Body of pancreas (tissue), 4 donors: Measurements from ENCODE around the gene LRP10. TPM values are rescaled to one million over a fixed set of nuclear protein-coding genes. Genes with fewer than 3 reads are reported as not detected.

ENCODE experiments used
- ATAC-seq: fragments of 150-250 bp; one replicate; pipeline ENCODE4 v1.9.1; 2016
- DNase-seq, 4 donors: peaks; one replicate each; pipeline ENCODE4 v3.0.0-alpha.2; 2019
- H3K27ac ChIP-seq, 4 donors: fragments of 200-600 bp; sonication (generic); 1 replicate in 3 of 4; 2 replicates in 1 of 4; pipeline versions ENCODE4 v1.5.1 to v1.6.1; 2016 to 2019; ENCODE audit warnings: mild to moderate bottlenecking in 1 of 4, mixed read lengths in 1 of 4, moderate library complexity in 1 of 4
- H3K27me3 ChIP-seq, 2 donors: fragments of 200-600 bp; sonication (generic); one replicate each; pipeline ENCODE4 v1.6.0; 2016; ENCODE audit warnings: mild to moderate bottlenecking in 1 of 2
- H3K36me3 ChIP-seq, 2 donors: fragments of 200-600 bp; sonication (generic); replicated peaks in 1 of 2; 2 replicates each; pipeline ENCODE4 v1.5.1; 2016; ENCODE audit warnings: low read depth in 2 of 2; ENCODE audit not compliant: insufficient read depth in 1 of 2
- H3K4me1 ChIP-seq: fragments of 200-600 bp; sonication (generic); one replicate; pipeline ENCODE4 v1.6.0; 2016
- H3K4me3 ChIP-seq, 2 donors: fragments of 200-600 bp; sonication (generic); 1 replicate in 1 of 2; 2 replicates in 1 of 2; pipeline ENCODE4 v1.5.1; 2016 to 2019
- H3K9me3 ChIP-seq, 3 donors: fragments of 200-600 bp; sonication (generic); 1 replicate in 2 of 3; 2 replicates in 1 of 3; pipeline ENCODE4 v1.5.1; 2016
- POLR2A ChIP-seq, 3 donors: fragments of 450-650 bp; IDR thresholded peaks; one replicate each; pipeline ENCODE4 v1.6.1; 2016; ENCODE audit warnings: antibody characterized with exemption in 3 of 3, mild to moderate bottlenecking in 2 of 3
- WGBS, 2 donors: methylation state at CpG; one replicate each; pipeline ENCODE4 v1.1.5; 2017; 5-methylcytosine and 5-hydroxymethylcytosine counted together
- intact Hi-C: fragments of 100-400 bp; cut with DNase I; formaldehyde crosslinking; loops from one replicate; pipeline ENCODE4 v1.15.1; 2023
- total RNA-seq, 2 donors: library from RNA; depleted of rRNA; stranded (reverse); fragments of >200 nt; gene quantifications; one replicate each; pipeline ENCODE4 v1.1.0, GENCODE V29; 2016
- TF ChIP-seq, protein P1 (sequence below), 7 experiments: fragments of 450-650 bp in 4 of 7; fragments of 200-600 bp in 3 of 7; sonication (generic) in 3 of 7; IDR thresholded peaks; one replicate each; pipeline ENCODE4 v1.5.1; 2016 to 2019; ENCODE audit warnings: antibody characterized with exemption in 7 of 7

The LRP10 gene
- total RNA-seq, 2 donors from 2014 or later = 47.8 to 83.0 TPM

DNA sequence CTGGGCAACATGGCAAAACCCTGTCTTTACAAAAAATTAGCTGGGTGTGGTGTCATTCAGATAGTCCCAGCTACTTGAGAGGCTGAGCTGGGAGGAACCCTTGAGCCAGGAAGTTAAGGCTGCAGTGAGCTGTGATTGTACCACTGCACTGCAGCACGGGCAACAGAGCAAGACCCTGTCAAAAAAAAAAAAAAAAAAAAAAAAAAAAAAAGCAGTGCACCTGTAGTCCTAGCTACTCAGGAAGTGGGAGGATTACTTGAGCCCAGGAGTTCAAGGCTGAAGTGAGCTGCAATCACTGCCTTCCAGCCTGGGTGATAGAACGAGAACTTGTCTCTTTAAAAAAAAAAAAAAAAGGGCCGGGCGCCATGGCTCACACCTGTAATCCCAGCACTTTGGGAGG lies 17.1 kb downstream of the LRP10 start:
- Histone ChIP-seq H3K27ac (no peak overlapping the region), H3K4me3 (no peak overlapping the region), H3K27me3 (no peaks in the 10 kb centered on the region), H3K36me3 (no peaks in the 10 kb centered on the region), H3K4me1 (peaks cover 22% of the 10 kb centered on the region), H3K9me3 (no peaks in the 10 kb centered on the region)
- DNase-seq (no peak), ATAC-seq (no peak)
- intact Hi-C loops = no loop called here
- WGBS, 2 donors = 60 to 76% methylated on average over 3 to 4 of the region's 4 CpGs
- no peak for TF ChIP-seq POLR2A (IDR thresholded peaks at IDR 0.05)
- TF ChIP-seq, protein P1, sequence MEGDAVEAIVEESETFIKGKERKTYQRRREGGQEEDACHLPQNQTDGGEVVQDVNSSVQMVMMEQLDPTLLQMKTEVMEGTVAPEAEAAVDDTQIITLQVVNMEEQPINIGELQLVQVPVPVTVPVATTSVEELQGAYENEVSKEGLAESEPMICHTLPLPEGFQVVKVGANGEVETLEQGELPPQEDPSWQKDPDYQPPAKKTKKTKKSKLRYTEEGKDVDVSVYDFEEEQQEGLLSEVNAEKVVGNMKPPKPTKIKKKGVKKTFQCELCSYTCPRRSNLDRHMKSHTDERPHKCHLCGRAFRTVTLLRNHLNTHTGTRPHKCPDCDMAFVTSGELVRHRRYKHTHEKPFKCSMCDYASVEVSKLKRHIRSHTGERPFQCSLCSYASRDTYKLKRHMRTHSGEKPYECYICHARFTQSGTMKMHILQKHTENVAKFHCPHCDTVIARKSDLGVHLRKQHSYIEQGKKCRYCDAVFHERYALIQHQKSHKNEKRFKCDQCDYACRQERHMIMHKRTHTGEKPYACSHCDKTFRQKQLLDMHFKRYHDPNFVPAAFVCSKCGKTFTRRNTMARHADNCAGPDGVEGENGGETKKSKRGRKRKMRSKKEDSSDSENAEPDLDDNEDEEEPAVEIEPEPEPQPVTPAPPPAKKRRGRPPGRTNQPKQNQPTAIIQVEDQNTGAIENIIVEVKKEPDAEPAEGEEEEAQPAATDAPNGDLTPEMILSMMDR (IDR thresholded peaks at IDR 0.05) = no peak

DNA sequence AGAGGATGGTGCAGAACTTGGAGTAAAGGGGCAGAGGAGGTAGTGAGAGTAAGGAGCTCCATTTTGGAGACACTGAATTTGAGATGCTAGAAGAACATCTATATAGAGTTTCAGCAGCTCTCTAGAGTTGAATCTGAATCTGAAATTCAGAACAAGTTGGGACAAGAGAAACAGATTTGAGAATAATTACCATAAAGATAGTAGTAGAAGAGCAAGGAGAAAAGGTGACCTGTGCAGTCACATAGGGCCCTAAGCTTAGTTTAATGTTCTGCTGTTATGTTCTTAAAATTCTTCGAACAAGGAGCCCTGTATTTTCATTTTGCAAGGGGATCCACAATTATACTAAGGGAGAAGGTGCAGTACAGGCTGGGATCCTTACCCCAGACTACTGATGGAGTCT lies 18.9 kb downstream of the LRP10 start:
- no peak for ATAC-seq
- no peak overlapping the region for H3K27ac ChIP-seq
- intact Hi-C loops = no loop called here

DNA sequence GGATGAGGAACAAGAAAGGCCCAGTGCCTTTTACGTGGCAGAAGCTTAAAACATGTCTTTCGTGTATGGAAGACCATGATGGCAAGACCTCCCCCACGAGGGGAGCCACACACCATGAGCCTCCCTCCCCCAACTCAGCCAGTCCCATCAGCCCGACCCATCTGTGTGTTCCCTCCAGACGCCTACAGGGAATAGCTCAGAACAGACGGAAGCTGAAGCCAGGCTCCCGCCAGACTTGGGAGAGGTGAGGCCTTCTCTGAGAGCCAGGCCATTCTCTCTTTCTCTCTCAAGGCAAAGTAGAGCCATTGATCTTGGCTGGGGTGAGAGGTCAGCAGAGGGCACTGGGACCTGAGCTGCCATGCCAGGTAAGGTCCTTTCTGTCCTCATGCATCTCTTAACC lies 20.9 kb downstream of the LRP10 start:
- Histone ChIP-seq H3K27ac (no peak overlapping the region), H3K36me3 (no peaks in the 10 kb centered on the region), H3K4me3 (no peak overlapping the region), H3K27me3 (no peaks in the 10 kb centered on the region), H3K4me1 (peaks cover 8% of the 10 kb centered on the region), H3K9me3 (no peaks in the 10 kb centered on the region)
- TF ChIP-seq, protein P1 (IDR thresholded peaks at IDR 0.05) = no peak
- no peak for TF ChIP-seq POLR2A (IDR thresholded peaks at IDR 0.05)
- WGBS, 2 donors = 87 to 88% methylated on average over 7 of the region's 7 CpGs
- DNase-seq (no peak), ATAC-seq (no peak)
- intact Hi-C loops = no loop called here

More for the DNA sequence above, 18.9 kb downstream of the LRP10 start:
- TF ChIP-seq, protein P1 (IDR thresholded peaks at IDR 0.05) = no peak
- no peak for TF ChIP-seq POLR2A (IDR thresholded peaks at IDR 0.05)
- WGBS, 2 donors = 58 to 68% methylated on average over 1 of the region's 1 CpG
- peaks cover 21% of the 10 kb centered on the region for H3K4me1 ChIP-seq
- no peaks in the 10 kb centered on the region for H3K27me3 ChIP-seq
- H3K4me3 ChIP-seq = no peak overlapping the region
- H3K36me3 ChIP-seq = no peaks in the 10 kb centered on the region
- no peak for DNase-seq
- no peaks in the 10 kb centered on the region for H3K9me3 ChIP-seq

DNA sequence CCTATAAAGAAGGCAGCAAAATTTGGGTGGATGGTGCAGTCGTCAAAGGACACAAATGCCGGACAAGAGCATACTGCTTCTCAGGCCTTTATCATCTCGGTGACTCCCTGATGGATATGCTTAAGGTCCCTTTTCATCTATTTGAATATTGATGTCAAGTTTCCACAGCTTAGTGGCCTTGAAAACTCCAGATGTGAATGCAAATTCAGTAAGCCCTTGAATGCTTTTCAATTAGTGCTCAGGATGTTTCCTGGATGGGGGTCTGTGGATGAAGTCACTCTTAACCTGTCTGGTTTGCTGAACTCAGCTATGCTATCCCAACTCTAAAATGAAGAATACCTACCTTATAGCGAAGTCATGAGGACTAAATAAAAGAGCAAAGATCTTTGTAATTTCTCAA lies 22.2 kb downstream of the LRP10 start:
- Histone ChIP-seq H3K27me3 (no peaks in the 10 kb centered on the region), H3K4me1 (no peaks in the 10 kb centered on the region), H3K36me3 (no peaks in the 10 kb centered on the region), H3K4me3 (no peak overlapping the region), H3K9me3 (no peaks in the 10 kb centered on the region), H3K27ac (no peak overlapping the region)
- TF ChIP-seq, protein P1 (IDR thresholded peaks at IDR 0.05) = no peak
- no peak for TF ChIP-seq POLR2A (IDR thresholded peaks at IDR 0.05)
- intact Hi-C loops = no loop called here
- WGBS, 2 donors = 87 to 95% methylated on average over 4 of the region's 4 CpGs
- no peak for ATAC-seq
- no peak for DNase-seq

DNA sequence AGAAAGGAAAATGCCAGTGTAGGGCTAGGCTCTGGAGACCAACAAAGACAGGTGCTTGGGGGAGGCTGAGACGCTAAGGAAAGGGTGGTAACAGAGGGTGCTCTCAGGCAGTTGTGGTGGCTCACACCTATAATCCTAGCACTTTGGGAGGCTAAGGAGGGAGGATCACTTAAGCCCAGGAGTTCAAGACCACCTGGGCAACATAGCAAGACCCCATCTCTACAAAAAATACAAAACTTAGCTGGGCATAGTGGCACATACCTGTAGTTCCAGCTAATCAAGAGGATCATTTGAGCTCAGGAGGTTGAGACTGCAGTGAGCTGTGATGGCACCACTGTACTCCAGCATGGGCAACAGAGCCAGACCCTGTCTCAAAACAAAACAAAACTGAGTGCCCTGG lies 23.9 kb downstream of the LRP10 start:
- DNase-seq = no peak
- H3K9me3 ChIP-seq = no peaks in the 10 kb centered on the region

More for the DNA sequence above, 23.9 kb downstream of the LRP10 start:
- 100% methylated on average over 1 of the region's 1 CpG for WGBS, 2 donors
- Histone ChIP-seq H3K27me3 (no peaks in the 10 kb centered on the region), H3K27ac (no peak overlapping the region), H3K4me3 (no peak overlapping the region), H3K36me3 (no peaks in the 10 kb centered on the region), H3K4me1 (no peaks in the 10 kb centered on the region)
- intact Hi-C loops = no loop called here
- ATAC-seq = no peak
- TF ChIP-seq POLR2A (IDR thresholded peaks at IDR 0.05) = no peak
- TF ChIP-seq, protein P1 (IDR thresholded peaks at IDR 0.05) = no peak
